ENCODE data around the gene PPWD1. TPM values are rescaled to one million over a fixed set of nuclear protein-coding genes. Genes with fewer than 3 reads are reported as not detected.
A peak's percentile ranks its signal among the peaks of the same experiment; 100 is the strongest.
"Not testable (repeated sequence)": the region's sequence is repeated elsewhere in the genome, so short reads cannot be mapped to it uniquely, and the experiment has no call there.

PPWD1 gene
- total RNA-seq, 2 experiments from 2014 or later: 51.5 to 54.3 TPM

DNA sequence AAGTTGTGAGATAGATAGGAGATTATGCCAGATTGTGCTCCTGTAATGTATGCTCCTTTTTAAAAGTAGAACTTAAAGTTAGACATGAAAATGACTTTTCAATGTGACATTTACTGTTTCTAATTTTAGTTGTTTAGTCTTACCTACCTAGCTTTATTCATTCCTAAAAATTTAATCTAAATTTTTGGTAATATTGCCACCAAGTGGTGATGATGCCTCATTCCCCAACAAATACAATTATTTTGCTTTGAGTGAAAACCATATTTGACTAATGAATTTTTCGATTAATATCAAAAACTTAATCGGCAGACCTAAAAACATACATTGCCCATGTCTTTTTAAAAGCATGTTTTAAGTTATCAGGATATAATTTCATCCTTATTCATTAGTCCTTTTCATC is 25.6 kb downstream of the PPWD1 start:
- intact Hi-C loops (cut with micrococcal nuclease; ENCODE audit: unreplicated experiment): no loop called here
- no TSS peak for BruUV-seq (replicated peaks)
- H3K36me3 ChIP-seq (ENCODE audit: insufficient read depth, low read length): peaks cover 90% of the 10 kb centered on the region
- TF ChIP-seq EZH2phosphoT487 (IDR thresholded peaks at IDR 0.05; ENCODE audit: borderline replicate concordance, low read depth, low read length) (no peak), CTCF (conservative IDR thresholded peaks at IDR 0.05; ENCODE audit: low read length) (peak; percentile 63)
- H3K79me2 ChIP-seq (ENCODE audit: insufficient read depth, low read depth, low read length): no peaks in the 10 kb centered on the region
- H3K9me2 ChIP-seq (ENCODE audit: insufficient read depth, low read length): no peaks in the 10 kb centered on the region
- POLR2A ChIA-PET: interaction anchor here (0.6 kb wide), 2 partner anchors 21 to 122 kb away, joined by 5 to 8 read pairs; no protein-coding TSS in a partner anchor
- no peak overlapping the region for H3K4me2 ChIP-seq (ENCODE audit: low read length)
- H2AFZ ChIP-seq (ENCODE audit: low read length): no peak overlapping the region
- H3K9me3 ChIP-seq (ENCODE audit: low read length): no peaks in the 10 kb centered on the region
- no peak for DNase-seq (ENCODE audit: low spot score)
- CTCF ChIA-PET (ENCODE audit: unreplicated experiment): no interaction called here
- H3K27ac ChIP-seq (ENCODE audit: low read depth, low read length, poor library complexity, severe bottlenecking): no peak overlapping the region
- H4K20me1 ChIP-seq (ENCODE audit: insufficient read depth, low read length): no peaks in the 10 kb centered on the region
- no peak overlapping the region for H3K4me3 ChIP-seq (ENCODE audit: low read depth, low read length, poor library complexity, severe bottlenecking)
- H3K4me1 ChIP-seq (ENCODE audit: insufficient read depth, low read length, poor library complexity, severe bottlenecking): no peaks in the 10 kb centered on the region

DNA sequence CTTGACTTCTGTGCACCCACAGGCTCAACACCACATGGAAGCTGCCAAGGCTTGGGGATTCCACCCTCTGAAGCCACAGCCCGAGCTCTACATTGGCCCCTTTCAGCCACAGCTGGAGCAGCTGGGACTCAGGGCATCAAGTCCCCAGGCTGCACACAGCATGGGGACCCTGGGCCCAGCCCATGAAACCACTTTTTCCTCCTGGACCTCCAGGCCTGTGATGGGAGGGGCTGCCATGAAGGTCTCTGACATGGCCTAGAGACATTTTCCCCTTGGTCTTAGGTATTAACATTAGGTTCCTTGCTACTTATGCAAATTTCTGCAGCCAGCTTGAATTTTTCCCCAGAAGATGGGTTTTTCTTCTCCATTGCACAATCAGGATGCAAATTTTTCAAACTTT is 38.7 kb downstream of the PPWD1 start:
- H3K4me1 ChIP-seq (ENCODE audit: insufficient read depth, low read length, poor library complexity, severe bottlenecking); intact Hi-C loops (cut with micrococcal nuclease; ENCODE audit: unreplicated experiment); H3K27ac ChIP-seq (ENCODE audit: low read depth, low read length, poor library complexity, severe bottlenecking); H2AFZ ChIP-seq (ENCODE audit: low read length); H4K20me1 ChIP-seq (ENCODE audit: insufficient read depth, low read length); H3K4me3 ChIP-seq (ENCODE audit: low read depth, low read length, poor library complexity, severe bottlenecking); H3K79me2 ChIP-seq (ENCODE audit: insufficient read depth, low read depth, low read length); POLR2A ChIA-PET; CTCF ChIA-PET (ENCODE audit: unreplicated experiment); BruUV-seq (replicated peaks); H3K4me2 ChIP-seq (ENCODE audit: low read length); H3K9me2 ChIP-seq (ENCODE audit: insufficient read depth, low read length); DNase-seq (ENCODE audit: low spot score): not testable (repeated sequence)
- Histone ChIP-seq H3K9me3 (ENCODE audit: low read length) (peaks cover 26% of the 10 kb centered on the region), H3K36me3 (ENCODE audit: insufficient read depth, low read length) (peaks cover 99% of the 10 kb centered on the region)

DNA sequence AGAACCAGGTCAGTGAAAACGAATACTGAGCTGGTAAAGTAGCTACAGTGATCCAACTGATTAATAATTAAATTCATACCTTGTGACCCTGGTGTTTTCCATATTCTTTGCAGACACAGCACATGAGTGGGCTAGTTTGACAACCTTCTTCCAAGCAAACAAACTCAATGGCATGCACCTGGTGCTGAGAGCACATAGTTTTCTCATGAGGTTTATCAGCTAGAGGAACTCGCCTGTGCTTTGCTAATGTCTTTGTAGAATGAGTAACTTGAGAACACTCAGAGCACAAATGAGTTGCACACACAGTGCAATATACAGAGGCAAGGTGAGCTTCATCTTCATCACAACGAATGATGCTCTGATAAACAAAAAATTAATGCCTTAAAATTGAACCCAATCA is 48.4 kb downstream of the PPWD1 start:
- POLR2A ChIA-PET: interaction anchor here (0.7 to 2.5 kb wide), 6 partner anchors 12 to 396 kb away, joined by 3 to 13 read pairs (median 4); partner anchors contain the start of genes CENPK, PPWD1 and TRIM23
- H3K36me3 ChIP-seq (ENCODE audit: insufficient read depth, low read length): peaks cover 77% of the 10 kb centered on the region

More for the DNA sequence above, 48.4 kb downstream of the PPWD1 start:
- CTCF ChIA-PET (ENCODE audit: unreplicated experiment): no interaction called here
- intact Hi-C loops (cut with micrococcal nuclease; ENCODE audit: unreplicated experiment): no loop called here
- Histone ChIP-seq H4K20me1 (ENCODE audit: insufficient read depth, low read length) (no peaks in the 10 kb centered on the region), H3K4me2 (ENCODE audit: low read length) (no peak overlapping the region), H3K4me3 (ENCODE audit: low read depth, low read length, poor library complexity, severe bottlenecking) (no peak overlapping the region), H3K9me2 (ENCODE audit: insufficient read depth, low read length) (no peaks in the 10 kb centered on the region), H2AFZ (ENCODE audit: low read length) (no peak overlapping the region), H3K27ac (ENCODE audit: low read depth, low read length, poor library complexity, severe bottlenecking) (no peak overlapping the region), H3K9me3 (ENCODE audit: low read length) (no peaks in the 10 kb centered on the region), H3K79me2 (ENCODE audit: insufficient read depth, low read depth, low read length) (no peaks in the 10 kb centered on the region), H3K4me1 (ENCODE audit: insufficient read depth, low read length, poor library complexity, severe bottlenecking) (no peaks in the 10 kb centered on the region)
- no peak for TF ChIP-seq CTCF (conservative IDR thresholded peaks at IDR 0.05; ENCODE audit: low read length)
- TF ChIP-seq EZH2phosphoT487 (IDR thresholded peaks at IDR 0.05; ENCODE audit: borderline replicate concordance, low read depth, low read length): no peak
- no peak for DNase-seq (ENCODE audit: low spot score)
- BruUV-seq (replicated peaks): no TSS peak

Measured in OCI-LY7 (cell line).